Hematopoietic multipotent progenitor cell treated with erythropoietin and hydrocortisone succinate and interleukin-3 and kit ligand, for 6 days (in vitro differentiated cells): ENCODE data around the gene SPATA32.

Experiments used
- DNase-seq: peaks from one replicate; pipeline ENCODE4 v3.0.0-alpha.2; 2015

Gene SPATA32

GRCh38 chr17:45227926-45228762, 33.8 kb downstream of the SPATA32 start:
- DNase-seq = no peak

GRCh38 chr17:45227101-45227925, 34.6 kb downstream of the SPATA32 start:
- DNase-seq = peak; percentile 47

- no peak for DNase-seq
Observed at GRCh38 chr17:45226576-45226975, 35.3 kb downstream of the SPATA32 start.

- DNase-seq = peak; percentile 97
Observed at GRCh38 chr17:45225964-45226530, 35.8 kb downstream of the SPATA32 start.

GRCh38 chr17:45225051-45225700, 36.7 kb downstream of the SPATA32 start:
- no peak for DNase-seq

GRCh38 chr17:45224671-45225050, 37.2 kb downstream of the SPATA32 start:
- DNase-seq = peak; percentile 31

GRCh38 chr17:45223539-45224528, 38.1 kb downstream of the SPATA32 start:
- peak; percentile 47 for DNase-seq

GRCh38 chr17:45222996-45223538, 38.8 kb downstream of the SPATA32 start:
- peak; percentile 42 for DNase-seq

- peak; percentile 81 for DNase-seq
Observed at GRCh38 chr17:45222289-45222995, 39.5 kb downstream of the SPATA32 start.

- DNase-seq = no peak
Observed at GRCh38 chr17:45222014-45222288, 39.9 kb downstream of the SPATA32 start.

- DNase-seq = peak; percentile 71
Observed at GRCh38 chr17:45221081-45222013, 40.5 kb downstream of the SPATA32 start, which contains the start of gene FMNL1. Gene FMNL1, plus strand, starts transcription at chr17:45221885. Its CDS starts 240 bp downstream, at chr17:45222125.

GRCh38 chr17:45220079-45220478, 41.8 kb downstream of the SPATA32 start:
- no peak for DNase-seq

GRCh38 chr17:45218895-45219661, 42.8 kb downstream of the SPATA32 start:
- DNase-seq = peak; percentile 87
